Sigmoid colon (tissue), 3 donors: ENCODE data around the gene GTF3C2.

Experiments
- POLR2A ChIP-seq, 2 donors: fragments of 450-650 bp; IDR thresholded peaks; one replicate each; pipeline ENCODE4 v1.6.1; 2016; ENCODE audit warnings: antibody characterized with exemption in 2 of 2, mild to moderate bottlenecking in 2 of 2, moderate library complexity in 2 of 2
- TF ChIP-seq, protein P1 (sequence below), 4 experiments: fragments of 450-650 bp in 3 of 4; fragments of 200-600 bp in 1 of 4; IDR thresholded peaks; one replicate each; pipeline ENCODE4 v1.5.1; 2016 to 2019; ENCODE audit warnings: antibody characterized with exemption in 4 of 4, mild to moderate bottlenecking in 3 of 4, moderate library complexity in 2 of 4

GRCh38 chr2:27309651-27310050 is 46.9 kb downstream of the GTF3C2 start:
- TF ChIP-seq, protein P1, sequence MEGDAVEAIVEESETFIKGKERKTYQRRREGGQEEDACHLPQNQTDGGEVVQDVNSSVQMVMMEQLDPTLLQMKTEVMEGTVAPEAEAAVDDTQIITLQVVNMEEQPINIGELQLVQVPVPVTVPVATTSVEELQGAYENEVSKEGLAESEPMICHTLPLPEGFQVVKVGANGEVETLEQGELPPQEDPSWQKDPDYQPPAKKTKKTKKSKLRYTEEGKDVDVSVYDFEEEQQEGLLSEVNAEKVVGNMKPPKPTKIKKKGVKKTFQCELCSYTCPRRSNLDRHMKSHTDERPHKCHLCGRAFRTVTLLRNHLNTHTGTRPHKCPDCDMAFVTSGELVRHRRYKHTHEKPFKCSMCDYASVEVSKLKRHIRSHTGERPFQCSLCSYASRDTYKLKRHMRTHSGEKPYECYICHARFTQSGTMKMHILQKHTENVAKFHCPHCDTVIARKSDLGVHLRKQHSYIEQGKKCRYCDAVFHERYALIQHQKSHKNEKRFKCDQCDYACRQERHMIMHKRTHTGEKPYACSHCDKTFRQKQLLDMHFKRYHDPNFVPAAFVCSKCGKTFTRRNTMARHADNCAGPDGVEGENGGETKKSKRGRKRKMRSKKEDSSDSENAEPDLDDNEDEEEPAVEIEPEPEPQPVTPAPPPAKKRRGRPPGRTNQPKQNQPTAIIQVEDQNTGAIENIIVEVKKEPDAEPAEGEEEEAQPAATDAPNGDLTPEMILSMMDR (IDR thresholded peaks at IDR 0.05), result no peak
- TF ChIP-seq POLR2A (IDR thresholded peaks at IDR 0.05), result no peak
